Measurements from ENCODE around the gene ETDC.

GRCh38 chrX:135346975-135347374 is 37.7 kb downstream of the ETDC start:
- TF ChIP-seq CTCF (IDR thresholded peaks at IDR 0.05; ENCODE audit: borderline replicate concordance, extremely low read depth, low read length, poor library complexity, severe bottlenecking): no peak
- TF ChIP-seq EZH2 (IDR thresholded peaks at IDR 0.05; ENCODE audit: borderline replicate concordance, low read depth, low read length, severe bottlenecking): no peak

All from DND-41 (cell line).